H1 (cell line): Measurements from ENCODE around the gene CALCR. TPM values are rescaled to one million over a fixed set of nuclear protein-coding genes. Genes with fewer than 3 reads are reported as not detected.

Experiments used
- RAD21 ChIP-seq, 2 experiments: IDR thresholded peaks in 1 of 2; conservative IDR thresholded peaks in 1 of 2; 2 replicates each; pipeline ENCODE4 v1.6.1; 2011; ENCODE audit warnings: low read depth in 2 of 2, low read length in 2 of 2, improper control_type of control experiment in 1 of 2, inconsistent platforms in 1 of 2, mild to moderate bottlenecking in 1 of 2, moderate library complexity in 1 of 2
- polyA plus RNA-seq, 7 experiments: library from polyadenylated mRNA; depleted of rRNA in 3 of 7; stranded (reverse) in 5 of 7; unstranded in 2 of 7; fragments of >200 nt in 5 of 7; fragments of 200-250 nt in 2 of 7; gene quantifications; 1 replicate in 5 of 7; 2 replicates in 1 of 7; 4 replicates in 1 of 7; pipeline versions ENCODE4 v1.2.1 to v1.2.3, GENCODE V29; 2011 to 2013; ENCODE audit warnings: missing spikeins in 2 of 7, mixed read lengths in 2 of 7
- total RNA-seq: library from RNA; stranded (reverse); fragmentation: NEBNext Ultra II Directional; extraction: Animal tissue kit (Norgen Biotek cat#: 25700); gene quantifications from 2 replicates; pipeline ENCODE4 v1.2.1, GENCODE V29; 2021

CALCR gene
- total and polyA plus RNA-seq, 2 of the 8 experiments (the other 6 are each of a cell fraction or from before 2014, with no cell fraction given): 1.0 to 3.6 TPM

DNA sequence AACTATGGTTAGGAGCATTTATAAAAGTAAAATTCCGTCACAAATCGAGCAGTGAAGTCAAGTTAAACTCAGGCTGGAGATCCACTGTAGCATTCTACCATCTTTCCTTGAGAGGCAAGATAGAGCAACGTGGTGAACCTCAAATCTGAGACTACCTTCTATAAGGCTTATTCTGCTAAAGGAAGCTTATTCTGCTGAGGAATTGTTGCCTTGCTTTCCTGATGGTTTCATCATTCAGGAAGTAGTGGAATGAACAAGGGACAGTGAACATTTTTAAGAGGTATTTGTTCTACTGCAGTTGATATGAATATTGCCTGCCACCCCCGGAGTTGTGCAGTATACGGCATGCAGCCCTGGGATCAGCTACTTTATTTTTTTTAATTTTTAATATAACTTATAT, 171.6 kb downstream of the CALCR start (continued):
- TF ChIP-seq RAD21 (IDR thresholded peaks at IDR 0.05 in 1 of 2, conservative IDR thresholded peaks at IDR 0.05 in 1 of 2; ENCODE audit: low read depth in 2 of 2, low read length in 2 of 2): no peak
